Measurements from ENCODE around the gene PPFIBP1.
"Not testable (repeated sequence)": the region's sequence is repeated elsewhere in the genome, so short reads cannot be mapped to it uniquely, and the experiment has no call there.

PPFIBP1 gene

GRCh38 chr12:27591698-27592097, 67.7 kb downstream of the PPFIBP1 start:
- not testable (repeated sequence) for H3K9ac ChIP-seq (ENCODE audit: low read length); H3K27ac ChIP-seq (ENCODE audit: low read depth, low read length); DNase-seq; H2BK12ac ChIP-seq (ENCODE audit: low read length); H3K27me3 ChIP-seq (ENCODE audit: insufficient read depth, low read length); H3K79me2 ChIP-seq (ENCODE audit: control insufficient read depth, insufficient read depth, low read length, poor library complexity); H3K9me3 ChIP-seq (ENCODE audit: insufficient read depth, low read depth, low read length); H2AK5ac ChIP-seq (ENCODE audit: low read length); H2BK120ac ChIP-seq (ENCODE audit: insufficient read depth, low read length, poor library complexity); H2BK5ac ChIP-seq (ENCODE audit: low read depth, low read length, poor library complexity); H3K36me3 ChIP-seq (ENCODE audit: control insufficient read depth in 1 of 2, insufficient read depth in 2 of 2, low read length in 2 of 2); H3K4ac ChIP-seq (ENCODE audit: low read depth, low read length); H3K23ac ChIP-seq (ENCODE audit: low read length); H3K4me3 ChIP-seq (ENCODE audit: low read depth, low read length); H3K4me1 ChIP-seq (ENCODE audit: control insufficient read depth in 1 of 2, insufficient read depth in 2 of 2, low read length in 2 of 2); H3K79me1 ChIP-seq (ENCODE audit: low read length); H3K18ac ChIP-seq (ENCODE audit: low read length); H2AFZ ChIP-seq (ENCODE audit: insufficient read depth, low read length, poor library complexity); H3K14ac ChIP-seq (ENCODE audit: low read length); H4K8ac ChIP-seq (ENCODE audit: low read depth, low read length); H4K91ac ChIP-seq (ENCODE audit: low read depth, low read length); H4K12ac ChIP-seq (ENCODE audit: low read depth, low read length); H3K4me2 ChIP-seq (ENCODE audit: low read length)
- whole genome bisulfite sequencing (ENCODE audit: extremely low coverage, insufficient coverage, insufficient read length) = no CpG with 5 or more reads among the region's 3 CpGs

- peak; percentile 89 to 92 for DNase-seq
- no peaks in the 10 kb centered on the region for H3K9me3 ChIP-seq (ENCODE audit: insufficient read depth, low read depth, low read length)
- H3K9ac ChIP-seq (ENCODE audit: low read length) = no peak overlapping the region
- no peak overlapping the region for H4K91ac ChIP-seq (ENCODE audit: low read depth, low read length)
- peaks cover 4 to 8% of the 10 kb centered on the region in 2 experiments for H3K36me3 ChIP-seq (ENCODE audit: control insufficient read depth in 1 of 2, insufficient read depth in 2 of 2, low read length in 2 of 2)
- no peaks in the 10 kb centered on the region for H3K79me2 ChIP-seq (ENCODE audit: control insufficient read depth, insufficient read depth, low read length, poor library complexity)
- H3K4me1 ChIP-seq (ENCODE audit: control insufficient read depth in 1 of 2, insufficient read depth in 2 of 2, low read length in 2 of 2) = peaks cover 0 to 4% of the 10 kb centered on the region in 2 experiments
- H3K18ac ChIP-seq (ENCODE audit: low read length) = no peak overlapping the region
- H3K14ac ChIP-seq (ENCODE audit: low read length) = no peak overlapping the region
- no peak overlapping the region for H2BK12ac ChIP-seq (ENCODE audit: low read length)
- no peak overlapping the region for H3K27ac ChIP-seq (ENCODE audit: low read depth, low read length)
- H3K4me3 ChIP-seq (ENCODE audit: low read depth, low read length) = no peak overlapping the region
- no peak overlapping the region for H2AK5ac ChIP-seq (ENCODE audit: low read length)
- H4K12ac ChIP-seq (ENCODE audit: low read depth, low read length) = no peak overlapping the region
- H2BK120ac ChIP-seq (ENCODE audit: insufficient read depth, low read length, poor library complexity) = no peak overlapping the region
- H2BK5ac ChIP-seq (ENCODE audit: low read depth, low read length, poor library complexity) = no peak overlapping the region
- H2AFZ ChIP-seq (ENCODE audit: insufficient read depth, low read length, poor library complexity) = no peak overlapping the region
- no peak overlapping the region for H3K23ac ChIP-seq (ENCODE audit: low read length)
- H3K4me2 ChIP-seq (ENCODE audit: low read length) = no peak overlapping the region
- H3K79me1 ChIP-seq (ENCODE audit: low read length) = peaks cover 1% of the 10 kb centered on the region
- whole genome bisulfite sequencing (ENCODE audit: extremely low coverage, insufficient coverage, insufficient read length) = no CpG with 5 or more reads among the region's 5 CpGs
- H4K8ac ChIP-seq (ENCODE audit: low read depth, low read length) = no peak overlapping the region
- no peaks in the 10 kb centered on the region for H3K27me3 ChIP-seq (ENCODE audit: insufficient read depth, low read length)
- no peak overlapping the region for H3K4ac ChIP-seq (ENCODE audit: low read depth, low read length)
Observed at GRCh38 chr12:27592548-27592947, 68.5 kb downstream of the PPFIBP1 start.

GRCh38 chr12:27593266-27593665, 69.3 kb downstream of the PPFIBP1 start:
- H3K14ac ChIP-seq (ENCODE audit: low read length) = no peak overlapping the region

GRCh38 chr12:27595231-27595642, 71.2 kb downstream of the PPFIBP1 start:
- Histone ChIP-seq H3K9me3 (ENCODE audit: insufficient read depth, low read depth, low read length) (no peaks in the 10 kb centered on the region), H3K14ac (ENCODE audit: low read length) (no peak overlapping the region), H2BK120ac (ENCODE audit: insufficient read depth, low read length, poor library complexity) (no peak overlapping the region), H3K27me3 (ENCODE audit: insufficient read depth, low read length) (no peaks in the 10 kb centered on the region), H3K4me3 (ENCODE audit: low read depth, low read length) (no peak overlapping the region), H4K12ac (ENCODE audit: low read depth, low read length) (no peak overlapping the region), H2BK5ac (ENCODE audit: low read depth, low read length, poor library complexity) (no peak overlapping the region), H3K4me1 (ENCODE audit: control insufficient read depth in 1 of 2, insufficient read depth in 2 of 2, low read length in 2 of 2) (peaks cover 0 to 4% of the 10 kb centered on the region in 2 experiments), H3K9ac (ENCODE audit: low read length) (no peak overlapping the region), H2AK5ac (ENCODE audit: low read length) (no peak overlapping the region), H3K18ac (ENCODE audit: low read length) (no peak overlapping the region), H3K4ac (ENCODE audit: low read depth, low read length) (no peak overlapping the region), H3K23ac (ENCODE audit: low read length) (no peak overlapping the region), H3K36me3 (ENCODE audit: control insufficient read depth in 1 of 2, insufficient read depth in 2 of 2, low read length in 2 of 2) (peaks cover 7 to 13% of the 10 kb centered on the region in 2 experiments), H2AFZ (ENCODE audit: insufficient read depth, low read length, poor library complexity) (no peak overlapping the region), H2BK12ac (ENCODE audit: low read length) (no peak overlapping the region), H3K27ac (ENCODE audit: low read depth, low read length) (no peak overlapping the region), H3K79me2 (ENCODE audit: control insufficient read depth, insufficient read depth, low read length, poor library complexity) (no peaks in the 10 kb centered on the region), H4K91ac (ENCODE audit: low read depth, low read length) (no peak overlapping the region), H3K4me2 (ENCODE audit: low read length) (no peak overlapping the region), H3K79me1 (ENCODE audit: low read length) (peaks cover 1% of the 10 kb centered on the region), H4K8ac (ENCODE audit: low read depth, low read length) (no peak overlapping the region)
- DNase-seq = peak; percentile 55 to 88
- WGBS (ENCODE audit: extremely low coverage, insufficient coverage, insufficient read length) = no CpG with 5 or more reads among the region's 16 CpGs

More at GRCh38 chr12:27593266-27593665, 69.3 kb downstream of the PPFIBP1 start:
- no peak overlapping the region for H3K18ac ChIP-seq (ENCODE audit: low read length)
- H4K12ac ChIP-seq (ENCODE audit: low read depth, low read length) = no peak overlapping the region
- H3K4ac ChIP-seq (ENCODE audit: low read depth, low read length) = no peak overlapping the region
- H2BK120ac ChIP-seq (ENCODE audit: insufficient read depth, low read length, poor library complexity) = no peak overlapping the region
- no peak overlapping the region for H2AFZ ChIP-seq (ENCODE audit: insufficient read depth, low read length, poor library complexity)
- H2BK5ac ChIP-seq (ENCODE audit: low read depth, low read length, poor library complexity) = no peak overlapping the region
- no peak overlapping the region for H4K8ac ChIP-seq (ENCODE audit: low read depth, low read length)
- no peaks in the 10 kb centered on the region for H3K79me2 ChIP-seq (ENCODE audit: control insufficient read depth, insufficient read depth, low read length, poor library complexity)
- H3K9me3 ChIP-seq (ENCODE audit: insufficient read depth, low read depth, low read length) = no peaks in the 10 kb centered on the region
- H2AK5ac ChIP-seq (ENCODE audit: low read length) = no peak overlapping the region
- H3K4me3 ChIP-seq (ENCODE audit: low read depth, low read length) = no peak overlapping the region
- no peak overlapping the region for H3K23ac ChIP-seq (ENCODE audit: low read length)
- H3K27ac ChIP-seq (ENCODE audit: low read depth, low read length) = no peak overlapping the region
- H3K79me1 ChIP-seq (ENCODE audit: low read length) = peaks cover 1% of the 10 kb centered on the region
- DNase-seq = peak in 1 of 2 donors; percentile 8
- peaks cover 7 to 12% of the 10 kb centered on the region in 2 experiments for H3K36me3 ChIP-seq (ENCODE audit: control insufficient read depth in 1 of 2, insufficient read depth in 2 of 2, low read length in 2 of 2)
- H4K91ac ChIP-seq (ENCODE audit: low read depth, low read length) = no peak overlapping the region
- no peak overlapping the region for H3K9ac ChIP-seq (ENCODE audit: low read length)
- H3K4me2 ChIP-seq (ENCODE audit: low read length) = no peak overlapping the region
- WGBS (ENCODE audit: extremely low coverage, insufficient coverage, insufficient read length) = no CpG with 5 or more reads among the region's 4 CpGs
- H2BK12ac ChIP-seq (ENCODE audit: low read length) = no peak overlapping the region
- H3K4me1 ChIP-seq (ENCODE audit: control insufficient read depth in 1 of 2, insufficient read depth in 2 of 2, low read length in 2 of 2) = peaks cover 0 to 4% of the 10 kb centered on the region in 2 experiments
- H3K27me3 ChIP-seq (ENCODE audit: insufficient read depth, low read length) = no peaks in the 10 kb centered on the region

All from trophoblast cell (in vitro differentiated cells and primary cell).